HG03520 (cell line): Measurements from ENCODE around the gene MDFIC.

Source experiments
- ATAC-seq: cut with Tn5 transposase; IDR thresholded peaks from one replicate; pipeline ENCODE4 v1.9.1; 2021; ENCODE audit warnings: mild to moderate bottlenecking, moderate library complexity; ENCODE audit not compliant: unreplicated experiment

The MDFIC gene

DNA sequence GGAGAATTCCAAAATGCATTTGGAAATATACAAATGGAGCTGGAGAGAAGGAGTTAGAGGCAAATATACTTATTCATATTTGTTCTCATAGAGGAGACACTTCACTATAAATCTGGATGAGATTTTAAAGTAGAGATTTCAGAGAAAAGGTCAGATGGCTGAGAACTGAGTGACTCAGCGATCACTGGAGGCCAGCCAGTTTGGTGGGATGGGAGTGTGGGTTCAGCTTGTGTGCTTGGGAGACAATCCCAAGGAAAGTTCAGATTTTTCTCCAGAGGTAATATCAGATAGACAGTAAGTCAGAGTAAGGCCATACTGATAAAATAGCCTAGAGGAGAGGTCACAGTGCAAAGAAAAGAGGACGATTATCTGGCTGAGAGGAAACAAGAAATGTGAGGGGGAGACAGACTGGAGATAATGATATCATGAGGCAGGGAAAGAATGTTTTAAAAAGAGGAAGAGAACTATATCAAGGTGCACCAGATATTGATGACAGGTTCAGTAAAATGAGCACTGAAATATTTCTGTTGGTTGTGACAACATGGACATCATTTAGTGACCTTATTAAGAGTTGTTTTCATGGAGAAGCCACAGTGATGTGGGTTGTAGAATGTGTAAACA lies 67.0 kb downstream of the MDFIC start:
- ATAC-seq: no peak

DNA sequence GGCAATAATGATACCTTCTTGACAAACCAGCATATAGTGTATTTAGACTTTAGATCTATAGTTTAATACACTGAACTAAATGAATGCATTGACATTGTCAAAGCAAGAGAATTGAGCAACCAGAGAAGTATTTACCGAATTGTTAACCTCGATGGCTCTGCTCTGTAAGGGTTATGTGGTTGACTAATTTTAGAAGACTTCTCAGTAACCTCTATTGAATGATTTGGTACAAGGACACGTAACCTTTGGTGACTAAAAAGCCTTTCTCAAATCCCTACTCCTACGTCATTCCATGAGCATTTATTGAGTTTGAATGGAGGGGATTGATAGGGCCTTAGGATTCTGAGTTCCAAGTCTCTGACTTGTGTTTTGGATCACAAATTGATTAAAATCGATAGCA lies 67.6 kb downstream of the MDFIC start:
- ATAC-seq: no peak

GRCh38 chr7:114997487-114998404 lies 75.9 kb downstream of the MDFIC start:
- no peak for ATAC-seq

DNA sequence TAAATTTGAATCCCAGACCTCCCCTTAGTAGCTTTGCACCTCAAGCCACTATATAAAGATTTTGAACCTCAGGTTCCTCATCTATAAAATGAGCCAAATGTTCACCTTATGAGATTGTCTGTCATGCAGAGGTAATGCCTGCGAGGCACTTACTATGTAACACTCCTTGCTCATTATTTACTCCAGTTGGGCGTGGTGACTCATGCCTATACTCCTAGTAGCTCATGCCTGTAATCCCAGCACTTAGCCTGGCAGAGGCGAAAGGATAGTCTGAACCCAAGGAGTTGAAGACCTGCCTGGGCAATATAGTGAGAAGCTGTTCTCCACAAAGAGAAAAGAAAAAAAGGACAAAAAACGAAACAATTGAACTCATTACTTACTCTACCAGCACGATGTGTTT lies 82.2 kb downstream of the MDFIC start:
- no peak for ATAC-seq

- no peak for ATAC-seq
Observed at GRCh38 chr7:115005251-115005650, 83.4 kb downstream of the MDFIC start.

GRCh38 chr7:115005953-115006352 lies 84.1 kb downstream of the MDFIC start:
- no peak for ATAC-seq

DNA sequence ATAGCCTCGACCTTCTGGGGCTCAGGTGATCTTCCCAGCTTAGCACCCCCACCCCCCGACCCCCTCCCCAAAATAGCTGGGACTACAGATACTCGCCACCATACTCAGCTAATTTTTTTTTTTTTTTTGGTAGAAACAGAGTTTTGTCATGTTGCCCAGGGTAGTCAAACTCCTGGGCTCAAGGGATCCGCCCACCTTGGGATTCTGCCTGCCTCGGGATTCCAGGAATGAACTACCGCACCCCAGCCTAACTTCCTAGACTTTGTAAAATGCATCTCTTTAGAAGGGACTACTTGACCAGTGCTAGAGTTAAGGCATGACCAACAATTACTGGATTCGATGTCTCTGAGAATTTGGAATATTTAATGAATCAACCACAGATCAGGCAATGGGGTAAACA lies 85.9 kb downstream of the MDFIC start:
- ATAC-seq: no peak

GRCh38 chr7:115008465-115009114 lies 86.7 kb downstream of the MDFIC start:
- peak; percentile 38 for ATAC-seq

DNA sequence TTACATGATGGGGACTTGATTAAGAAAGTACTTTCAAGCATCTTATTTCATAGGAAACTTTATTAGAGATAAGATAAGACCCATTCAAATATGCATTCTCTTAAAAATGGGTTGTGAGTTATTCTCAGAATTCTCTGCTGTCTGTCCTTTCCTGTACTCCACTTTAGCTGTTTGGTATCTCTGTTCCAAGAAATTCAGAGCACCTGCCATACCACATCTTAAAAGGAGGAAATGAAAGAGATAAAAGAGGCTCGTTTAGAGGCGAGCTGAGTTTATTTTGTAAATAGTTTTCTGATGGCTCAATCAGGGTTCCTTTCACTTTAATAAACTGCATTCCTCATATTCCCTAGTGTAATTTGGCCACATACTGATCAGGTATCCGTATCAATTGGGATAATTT lies 87.2 kb downstream of the MDFIC start:
- peak; percentile 62 for ATAC-seq

DNA sequence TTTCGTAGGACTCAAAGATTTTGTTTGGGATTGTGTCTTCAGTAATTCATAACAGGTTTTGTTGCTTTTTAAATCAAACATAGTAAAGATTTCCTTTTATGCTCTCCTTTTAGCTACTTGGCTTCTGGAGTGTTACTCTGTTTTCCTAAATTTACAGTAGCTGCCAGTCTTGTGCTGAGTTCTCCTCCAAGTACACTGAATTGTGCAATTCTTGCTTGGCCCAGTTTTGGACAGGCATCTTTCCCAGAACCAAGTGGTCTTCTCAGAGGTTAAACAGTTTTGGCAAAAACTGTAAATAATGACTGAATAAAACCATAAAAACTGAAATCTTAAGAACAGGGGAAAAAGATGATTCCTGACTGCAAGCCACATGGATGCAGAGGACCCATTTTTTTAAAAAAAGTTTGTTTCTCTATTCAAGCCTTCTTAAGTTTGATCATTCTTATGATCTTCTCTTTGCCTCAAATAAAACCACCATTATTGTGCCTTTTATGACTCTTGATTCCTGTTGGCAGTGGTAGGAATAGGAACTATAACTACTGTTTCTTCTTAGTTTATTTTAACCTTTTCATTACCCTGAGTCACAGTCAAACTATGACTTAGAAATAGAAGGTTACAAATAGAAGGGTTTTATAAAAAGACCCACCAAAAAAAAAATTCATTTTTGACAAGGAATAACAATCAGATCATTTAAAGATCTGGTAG lies 88.0 kb downstream of the MDFIC start:
- no peak for ATAC-seq

DNA sequence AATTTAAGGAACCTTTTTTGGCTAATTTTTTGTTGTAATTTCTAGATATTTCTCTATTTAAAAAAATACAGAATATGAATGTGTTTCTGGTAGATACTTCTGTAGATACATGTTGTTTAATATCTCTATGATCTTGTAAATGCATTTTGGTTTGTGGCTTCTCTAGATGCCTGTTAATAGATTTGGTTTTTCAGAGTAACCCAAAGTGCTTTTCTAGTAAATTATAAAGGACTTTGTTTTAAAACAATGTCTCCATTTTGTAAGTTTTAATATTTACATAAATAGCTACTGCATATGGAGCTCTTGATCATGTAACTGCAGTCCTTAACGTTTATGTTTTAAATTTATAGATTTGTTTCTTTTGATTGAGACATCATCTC lies 88.5 kb downstream of the MDFIC start:
- ATAC-seq: no peak

DNA sequence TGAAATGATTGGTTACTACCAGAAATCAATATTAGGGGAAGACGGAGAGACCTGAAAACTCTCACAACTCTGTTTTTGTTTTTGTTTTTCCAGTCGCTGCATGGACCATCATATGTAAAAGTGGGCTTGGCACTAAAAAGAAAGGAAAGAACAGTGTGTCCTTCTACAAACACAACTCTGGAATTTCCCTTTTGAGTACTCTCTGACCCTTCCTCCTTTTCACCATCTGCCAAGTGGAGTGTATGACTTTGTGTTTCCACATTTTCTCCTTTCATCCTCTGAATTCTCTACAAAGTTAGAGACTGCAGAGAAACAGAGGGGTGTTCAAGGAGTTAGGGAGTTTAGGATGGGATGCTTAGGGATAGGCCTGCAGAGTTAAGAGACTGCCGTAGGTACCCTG lies 92.0 kb downstream of the MDFIC start:
- no peak for ATAC-seq

DNA sequence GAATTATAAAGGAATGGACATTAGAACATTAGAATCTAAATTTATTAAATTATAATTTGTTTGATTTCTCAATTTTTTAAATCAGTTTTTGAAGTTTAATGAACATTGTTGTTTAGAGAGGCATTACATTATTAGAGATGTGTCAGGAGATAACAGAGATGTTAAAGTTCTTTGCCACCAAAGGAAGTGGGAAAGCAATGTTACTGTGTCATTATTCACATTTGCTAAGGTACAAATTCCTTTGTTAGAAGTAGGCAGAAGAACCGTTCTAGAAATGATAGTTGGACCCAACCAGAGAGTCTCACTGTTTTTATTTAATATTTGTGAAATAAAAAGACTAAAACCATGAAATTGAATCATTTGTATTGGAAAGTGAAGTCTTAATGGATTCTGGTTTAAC lies 92.9 kb downstream of the MDFIC start:
- no peak for ATAC-seq

DNA sequence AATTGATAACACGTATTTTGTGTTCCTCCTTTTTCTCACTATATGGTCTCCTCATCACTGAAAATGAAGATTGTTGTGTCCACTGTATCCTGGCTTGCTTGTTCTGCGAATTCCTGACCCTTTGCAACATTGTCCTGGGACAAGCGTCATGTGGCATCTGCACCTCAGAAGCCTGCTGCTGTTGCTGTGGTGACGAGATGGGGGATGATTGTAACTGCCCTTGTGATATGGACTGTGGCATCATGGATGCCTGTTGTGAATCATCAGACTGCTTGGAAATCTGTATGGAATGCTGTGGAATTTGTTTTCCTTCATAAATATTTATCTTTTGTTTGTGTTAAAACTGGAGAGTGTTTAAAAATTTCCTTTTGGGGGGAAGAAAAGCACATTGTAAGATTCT lies 93.7 kb downstream of the MDFIC start:
- ATAC-seq: no peak

DNA sequence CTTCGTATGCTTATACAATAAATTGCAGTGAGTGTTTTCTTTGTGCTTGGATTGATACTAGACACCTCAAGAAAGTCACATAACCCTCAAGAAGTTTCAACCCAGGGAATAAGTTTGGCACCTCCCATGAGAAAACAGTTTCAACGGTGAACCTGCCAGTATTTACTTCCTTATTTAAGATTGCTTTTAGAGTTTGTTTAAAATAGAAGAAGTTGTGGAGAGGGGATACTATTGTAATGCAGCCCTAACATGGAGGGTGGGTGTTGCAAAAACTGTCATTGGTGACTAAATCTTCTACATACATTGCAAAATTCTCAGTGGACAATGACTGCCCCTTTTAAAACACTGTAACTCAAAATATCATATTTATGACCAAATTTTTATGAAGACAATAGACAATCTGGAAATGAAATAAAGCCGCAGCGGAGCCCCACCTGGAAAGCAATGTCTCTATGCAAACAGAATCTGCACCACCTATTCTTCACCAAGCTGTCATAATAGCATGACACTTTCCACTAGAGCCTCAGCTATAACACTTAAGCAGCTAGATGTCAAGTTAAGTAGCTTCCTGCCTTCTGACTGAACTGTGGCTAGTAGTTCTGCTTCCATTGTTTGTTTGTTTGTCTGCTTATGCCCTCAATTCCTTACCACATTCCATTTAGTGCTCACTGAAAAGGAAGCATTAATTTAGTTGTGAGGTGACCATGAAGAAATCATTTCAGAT lies 98.2 kb downstream of the MDFIC start:
- ATAC-seq: no peak

DNA sequence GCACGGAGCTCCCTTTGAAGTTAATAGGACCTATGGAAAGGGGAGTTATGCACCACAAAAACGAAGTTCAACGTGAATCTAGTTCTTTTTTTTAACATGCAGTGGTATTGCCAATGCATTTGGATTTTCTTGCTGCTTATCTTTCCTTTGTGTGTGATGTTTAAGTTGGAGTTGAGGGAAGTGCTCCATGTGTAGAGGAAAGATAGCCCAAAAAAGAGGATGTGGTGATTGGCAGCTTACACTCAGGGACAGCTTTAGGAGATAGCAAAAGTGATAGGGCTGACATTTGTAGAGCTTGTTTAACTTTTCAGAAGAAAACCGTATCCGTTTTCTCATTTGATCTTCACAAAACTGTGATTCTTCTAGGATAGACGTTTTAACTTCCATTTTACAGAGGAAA lies 101.3 kb downstream of the MDFIC start:
- no peak for ATAC-seq

DNA sequence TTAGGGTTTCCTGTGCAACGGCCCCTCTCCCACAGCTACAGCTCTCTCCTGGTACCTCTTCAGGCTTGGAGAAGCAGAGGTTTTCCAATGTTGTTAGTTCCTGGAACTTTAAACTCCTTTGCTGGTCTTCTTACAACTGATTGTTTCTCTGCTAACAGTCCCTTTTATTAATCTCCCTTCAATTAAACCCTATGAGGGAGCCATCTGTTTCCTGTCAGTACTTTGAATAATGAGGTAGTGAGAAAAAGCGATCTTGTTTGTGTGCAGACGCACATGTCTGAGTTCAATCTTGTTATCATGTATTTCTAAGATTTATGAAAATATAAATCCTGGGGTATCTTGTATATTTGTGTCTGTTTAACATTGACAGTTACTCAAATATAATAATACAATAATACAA lies 102.4 kb downstream of the MDFIC start:
- ATAC-seq: no peak

- ATAC-seq: no peak
Observed at GRCh38 chr7:115032715-115033703, 111.1 kb downstream of the MDFIC start.

GRCh38 chr7:115033917-115034459 lies 112.1 kb downstream of the MDFIC start:
- no peak for ATAC-seq
